Measurements from ENCODE around the gene CLSTN2.

CLSTN2 gene

DNA sequence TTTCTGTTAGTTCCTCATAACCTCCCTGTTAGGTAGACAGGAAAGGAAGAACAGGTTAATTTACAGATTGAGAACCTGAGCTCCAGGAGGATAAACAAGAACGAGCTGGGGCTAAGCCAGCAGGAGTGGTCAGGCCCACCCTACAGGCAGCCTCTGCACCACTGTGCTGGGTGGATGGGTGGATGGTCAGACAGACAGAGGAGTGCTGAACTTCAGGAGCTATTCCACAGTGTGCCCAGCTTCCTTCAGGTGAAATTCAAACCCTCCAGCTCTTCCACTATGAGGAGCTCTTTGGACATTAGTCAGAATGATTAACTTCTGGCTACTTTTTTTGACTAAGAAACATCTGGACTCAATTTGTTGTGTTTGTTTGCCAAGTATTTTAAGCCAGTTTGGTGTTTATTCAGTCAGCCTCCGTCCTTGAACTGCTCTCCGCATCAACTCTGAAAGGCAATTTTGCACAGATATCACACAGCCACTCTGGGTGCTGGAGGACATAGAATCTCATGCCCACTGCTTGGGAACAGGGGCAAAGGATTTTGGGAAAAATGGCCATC is 361.9 kb downstream of the CLSTN2 start:
- no peak for DNase-seq

GRCh38 chr3:140298043-140298442 is 363.1 kb downstream of the CLSTN2 start:
- DNase-seq, result no peak

DNA sequence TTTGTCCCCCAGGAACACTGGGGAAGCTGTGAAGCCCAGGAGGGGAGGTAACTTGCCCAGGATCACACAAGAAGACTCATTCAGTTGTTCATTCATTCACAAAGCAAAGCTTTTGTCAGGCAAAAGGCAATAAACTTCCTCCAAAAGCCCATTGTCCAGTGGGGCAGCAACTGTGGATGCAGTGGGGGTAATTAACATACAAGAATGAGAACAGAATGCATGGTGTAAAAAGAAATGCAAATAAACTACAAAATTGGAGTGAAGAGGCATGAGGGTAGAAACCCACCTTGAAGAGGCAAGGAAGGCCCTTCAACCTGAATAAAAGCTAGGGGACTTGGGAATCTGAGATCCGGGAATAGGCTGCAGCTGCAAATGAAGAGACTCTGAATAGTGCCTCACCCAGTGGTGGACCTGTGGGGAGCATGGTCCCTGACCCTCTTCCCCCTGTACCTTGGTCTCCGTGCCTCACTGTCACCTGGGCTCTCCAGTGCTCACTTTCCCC is 363.6 kb downstream of the CLSTN2 start:
- no peak for DNase-seq

GRCh38 chr3:140303875-140304274 is 368.9 kb downstream of the CLSTN2 start:
- no peak for DNase-seq

DNA sequence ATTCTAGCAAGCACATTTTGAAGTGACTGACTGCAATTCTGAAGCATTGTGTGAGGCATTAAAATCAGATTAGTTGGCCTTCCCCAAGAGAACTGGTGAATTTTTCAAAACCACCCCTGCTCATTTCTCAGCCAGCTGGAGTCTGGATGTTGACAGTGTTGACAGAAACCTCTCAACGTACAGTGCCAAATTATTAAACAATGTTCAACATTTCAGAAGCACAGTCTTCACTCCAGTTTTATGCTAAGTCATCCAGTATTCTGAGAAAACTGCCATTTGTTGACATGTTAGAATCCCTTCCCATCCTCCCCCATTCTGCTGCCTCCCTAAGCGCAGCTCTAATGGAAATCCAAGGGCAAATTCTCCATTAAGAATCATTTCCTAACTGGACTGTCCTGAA is 373.6 kb downstream of the CLSTN2 start:
- no peak for DNase-seq

GRCh38 chr3:140311428-140311827 is 376.4 kb downstream of the CLSTN2 start:
- no peak for DNase-seq

- no peak for DNase-seq
These were observed 381.0 kb downstream of the CLSTN2 start for GRCh38 chr3:140315955-140316354.

GRCh38 chr3:140316466-140316865 is 381.5 kb downstream of the CLSTN2 start:
- no peak for DNase-seq

DNA sequence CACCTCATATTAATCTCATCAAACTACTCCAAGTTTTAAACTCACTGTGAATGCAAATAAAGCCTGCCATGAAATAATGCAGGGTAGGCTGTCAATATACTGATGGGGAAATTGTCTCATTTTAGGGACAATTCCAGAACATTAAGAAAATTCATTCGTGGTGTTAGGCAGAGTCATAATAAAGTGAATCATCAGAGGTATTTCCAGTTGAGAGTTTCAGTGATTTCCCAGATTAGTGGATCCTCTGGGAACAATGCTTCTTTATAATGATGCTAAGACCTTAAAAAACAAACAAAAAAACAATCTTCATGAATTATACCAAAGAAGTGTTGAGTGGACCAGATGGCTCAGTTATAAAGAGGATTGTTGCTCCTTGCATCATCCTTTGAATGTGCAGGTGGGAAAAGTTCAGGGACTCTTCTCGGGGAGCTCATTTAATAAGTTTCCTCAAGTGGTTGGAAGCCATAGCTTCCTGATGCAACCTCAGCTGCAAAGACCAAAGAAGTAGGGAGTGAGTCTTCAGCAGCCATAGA is 381.9 kb downstream of the CLSTN2 start:
- no peak for DNase-seq

GRCh38 chr3:140319739-140320138 is 384.8 kb downstream of the CLSTN2 start:
- DNase-seq, result peak; percentile 13

- no peak for DNase-seq
These were observed 388.6 kb downstream of the CLSTN2 start for GRCh38 chr3:140323561-140323960.

GRCh38 chr3:140332131-140332530 is 397.1 kb downstream of the CLSTN2 start:
- no peak for DNase-seq

GRCh38 chr3:140334132-140334929 is 399.3 kb downstream of the CLSTN2 start:
- DNase-seq, result no peak

DNA sequence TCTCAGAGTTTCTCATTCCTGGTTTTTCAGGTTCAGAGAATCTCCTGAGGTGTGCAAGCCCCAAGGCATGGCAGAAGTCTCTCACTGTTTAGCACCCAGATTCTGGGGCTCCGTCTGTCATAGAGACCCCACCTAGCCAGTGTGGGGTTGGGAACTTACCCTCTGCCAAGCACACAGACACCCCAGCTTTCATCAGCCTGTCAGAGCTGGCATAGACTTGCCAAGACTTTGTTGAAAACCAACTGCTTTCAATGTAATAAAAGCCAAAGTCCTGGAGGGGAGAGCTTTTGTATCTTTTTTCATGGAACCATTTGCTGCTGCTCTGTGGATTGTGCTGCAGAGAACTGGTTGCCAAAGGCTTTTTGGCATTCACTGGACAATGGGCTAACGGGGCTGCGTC is 401.5 kb downstream of the CLSTN2 start:
- DNase-seq, result no peak

DNA sequence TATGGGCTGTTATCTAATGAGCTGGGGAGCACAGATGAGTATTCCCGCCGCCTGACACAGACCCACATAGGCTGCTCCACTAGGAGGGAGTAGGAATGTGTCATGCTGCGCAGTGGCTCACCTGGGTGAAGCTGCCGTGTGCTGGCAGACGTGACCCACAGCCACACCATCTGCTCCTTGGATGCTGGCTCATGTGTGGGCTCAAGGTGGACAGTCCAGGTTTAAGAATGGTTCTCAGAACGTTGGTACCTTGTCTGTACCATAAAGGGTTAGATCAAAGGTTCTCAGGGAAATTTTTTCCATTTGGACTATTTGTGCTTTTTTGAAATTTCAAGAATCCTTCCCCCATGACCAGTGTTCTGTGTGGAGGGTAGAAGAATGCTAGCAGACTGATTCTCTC is 403.9 kb downstream of the CLSTN2 start:
- no peak for DNase-seq

- DNase-seq, result no peak
These were observed 406.2 kb downstream of the CLSTN2 start for GRCh38 chr3:140341203-140341602.

DNA sequence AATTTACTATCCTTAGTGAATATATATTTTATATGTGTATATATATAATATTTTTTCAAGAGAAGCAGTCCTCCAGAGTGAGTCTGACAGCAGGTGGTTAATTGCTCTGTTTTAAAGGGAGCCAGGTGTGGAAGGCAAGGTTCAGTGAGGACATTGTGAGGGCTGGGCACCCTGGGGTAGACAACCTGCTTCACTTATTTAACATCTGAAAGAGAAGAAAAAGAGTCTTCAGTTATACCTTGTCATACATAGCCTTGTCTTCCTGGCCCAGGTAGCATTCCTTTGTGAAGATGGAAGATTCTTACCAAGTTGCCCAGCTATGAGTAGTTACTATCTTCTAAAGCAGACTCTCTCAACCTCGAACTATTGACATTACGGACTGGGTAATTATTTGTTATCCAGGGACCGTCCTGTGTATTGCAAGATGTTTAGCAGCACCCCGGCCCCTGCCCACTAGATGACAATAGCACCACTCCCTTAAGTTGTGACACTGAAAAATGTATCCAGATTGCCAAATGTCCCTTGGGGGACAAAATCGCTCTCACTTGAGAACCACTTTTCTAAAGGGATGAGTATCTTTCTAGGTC is 406.9 kb downstream of the CLSTN2 start:
- DNase-seq, result no peak

DNA sequence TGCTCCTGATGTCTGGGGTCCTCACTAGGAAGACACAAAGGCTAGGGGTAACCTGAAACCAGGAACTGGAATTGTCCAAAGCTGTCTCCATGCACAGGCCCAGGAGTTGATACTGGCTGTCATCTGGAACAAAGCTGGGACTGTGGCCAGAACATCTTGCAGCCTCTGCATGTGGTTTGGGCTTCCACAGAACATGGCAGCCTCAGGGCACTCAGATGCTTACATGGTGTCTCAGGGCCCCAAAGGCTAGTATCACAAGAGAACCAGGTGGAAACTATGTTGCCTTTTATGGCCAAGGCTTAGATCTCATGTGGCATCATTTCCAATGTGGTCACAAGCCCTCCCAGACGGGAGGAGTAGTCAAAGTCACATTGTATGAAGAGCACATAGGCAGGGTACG is 407.7 kb downstream of the CLSTN2 start:
- no peak for DNase-seq

DNA sequence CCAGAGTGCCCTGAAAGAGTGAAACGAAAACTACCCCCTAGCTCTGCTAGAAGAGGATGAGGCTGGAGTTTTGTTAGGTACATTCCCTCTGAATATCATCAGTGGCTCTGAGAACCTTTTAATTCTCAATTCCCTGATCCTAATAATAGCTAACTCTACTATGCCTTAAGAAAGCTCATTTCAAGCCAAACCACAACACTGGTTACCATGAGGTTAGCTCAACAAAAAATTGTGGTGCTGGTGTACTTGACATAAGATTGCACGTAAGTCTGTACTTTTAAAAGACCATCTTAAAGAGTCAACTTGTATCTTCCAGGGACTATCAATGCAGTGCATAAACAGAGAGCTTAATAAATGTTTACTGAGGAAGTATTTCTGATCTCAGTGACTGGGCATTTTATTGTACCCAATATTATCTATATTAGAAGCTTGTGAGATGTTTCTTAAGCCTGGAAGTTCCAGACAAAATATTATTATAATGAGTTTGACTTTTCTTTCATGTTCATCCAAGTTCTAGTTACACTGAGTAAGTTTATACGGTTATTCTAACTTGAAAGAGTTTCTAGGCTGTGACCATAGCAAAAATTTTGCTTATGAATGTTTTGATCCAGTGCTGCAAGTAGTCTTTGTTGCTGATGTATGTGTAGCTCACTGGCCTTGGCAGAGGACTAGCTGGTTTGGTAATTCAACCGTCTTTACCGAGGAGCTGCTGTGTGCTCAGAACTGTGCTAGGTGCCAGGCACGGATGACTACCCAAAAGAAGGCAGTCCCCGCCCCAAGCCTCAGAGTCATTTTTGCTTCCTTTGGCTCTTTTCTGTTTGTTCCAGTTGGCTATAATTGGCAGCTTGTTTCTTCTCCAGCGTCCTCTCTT is 408.5 kb downstream of the CLSTN2 start:
- no peak for DNase-seq

- peak; percentile 93 for DNase-seq
These were observed 409.1 kb downstream of the CLSTN2 start for GRCh38 chr3:140344082-140344454.

GRCh38 chr3:140344601-140345205 is 409.7 kb downstream of the CLSTN2 start:
- peak; percentile 16 for DNase-seq

DNA sequence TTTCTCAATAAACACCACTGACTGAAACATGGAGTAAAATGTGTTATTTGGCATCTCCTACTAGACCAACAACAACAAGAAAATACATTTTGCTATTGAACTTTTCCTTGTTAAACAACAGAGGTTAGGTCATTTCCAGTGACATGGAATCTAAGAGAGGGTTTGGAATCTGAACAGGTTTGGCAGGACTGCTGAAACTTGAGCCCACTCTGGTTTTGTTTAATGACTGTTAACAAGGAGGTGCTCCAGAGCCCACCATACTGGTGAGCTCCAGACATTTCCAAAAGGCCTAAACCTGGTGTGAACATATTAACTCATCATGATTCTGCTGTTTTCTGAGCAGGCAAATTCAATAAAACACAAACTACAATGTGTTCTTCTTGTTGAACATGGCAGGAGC is 412.2 kb downstream of the CLSTN2 start:
- peak; percentile 57 for DNase-seq

GRCh38 chr3:140349938-140350337 is 415.0 kb downstream of the CLSTN2 start:
- DNase-seq, result no peak
